Measurements from ENCODE around the gene DPM3.
A peak's percentile ranks its signal among the peaks of the same experiment; 100 is the strongest.
"Not testable (repeated sequence)": the region's sequence is repeated elsewhere in the genome, so short reads cannot be mapped to it uniquely, and the experiment has no call there.

The DPM3 gene

GRCh38 chr1:155175281-155175926 lies 35.1 kb upstream of the DPM3 start:
- no peak for DNase-seq (ENCODE audit: low read depth in 2 of 2)

- peak in 1 of 2 donors; percentile 42 for DNase-seq (ENCODE audit: low read depth in 2 of 2)
Measured at GRCh38 chr1:155174324-155175280, 34.3 kb upstream of the DPM3 start.

GRCh38 chr1:155173478-155174323 lies 33.4 kb upstream of the DPM3 start, which contains the start of gene TRIM46:
Gene TRIM46 (plus strand): TSS chr1:155173849. CDS start chr1:155173967, 118 bp downstream.
- DNase-seq (ENCODE audit: low read depth in 2 of 2): peak in 1 of 2 donors; percentile 66

- peak; percentile 93 to 94 for DNase-seq (ENCODE audit: low read depth in 2 of 2)
Measured at GRCh38 chr1:155172732-155173477, 32.6 kb upstream of the DPM3 start, which contains the start of gene KRTCAP2. Gene KRTCAP2 (minus strand): TSS chr1:155173304. CDS start chr1:155173224, 80 bp downstream.

GRCh38 chr1:155171836-155172731 lies 31.8 kb upstream of the DPM3 start:
- no peak for DNase-seq (ENCODE audit: low read depth in 2 of 2)

- no peak for DNase-seq (ENCODE audit: low read depth in 2 of 2)
Measured at GRCh38 chr1:155170806-155171205, 30.5 kb upstream of the DPM3 start.

- no peak for DNase-seq (ENCODE audit: low read depth in 2 of 2)
Measured at GRCh38 chr1:155170101-155170785, 29.9 kb upstream of the DPM3 start.

GRCh38 chr1:155169541-155169940 lies 29.2 kb upstream of the DPM3 start:
- DNase-seq (ENCODE audit: low read depth in 2 of 2): no peak

GRCh38 chr1:155168456-155169210 lies 28.3 kb upstream of the DPM3 start:
- no peak for DNase-seq (ENCODE audit: low read depth in 2 of 2)

GRCh38 chr1:155168105-155168445 lies 27.7 kb upstream of the DPM3 start:
- DNase-seq (ENCODE audit: low read depth in 2 of 2): not testable (repeated sequence)

GRCh38 chr1:155167166-155168104 lies 27.1 kb upstream of the DPM3 start:
- DNase-seq (ENCODE audit: low read depth in 2 of 2): peak; percentile 70 to 84

- DNase-seq (ENCODE audit: low read depth in 2 of 2): no peak
Measured at GRCh38 chr1:155166471-155167165, 26.3 kb upstream of the DPM3 start.

GRCh38 chr1:155166051-155166470 lies 25.7 kb upstream of the DPM3 start:
- DNase-seq (ENCODE audit: low read depth in 2 of 2): no peak

- DNase-seq (ENCODE audit: low read depth in 2 of 2): not testable (repeated sequence)
Measured at GRCh38 chr1:155164625-155165024, 24.3 kb upstream of the DPM3 start.

- not testable (repeated sequence) for DNase-seq (ENCODE audit: low read depth in 2 of 2)
Measured at GRCh38 chr1:155163785-155164184, 23.5 kb upstream of the DPM3 start.

- DNase-seq (ENCODE audit: low read depth in 2 of 2): not testable (repeated sequence)
Measured at GRCh38 chr1:155162631-155163030, 22.3 kb upstream of the DPM3 start.

- DNase-seq (ENCODE audit: low read depth in 2 of 2): no peak
Measured at GRCh38 chr1:155160128-155160527, 19.8 kb upstream of the DPM3 start.
